HL-60 (cell line): ENCODE results near the gene PITPNM3.

Experiments
- DNase-seq, 2 experiments: peaks; one replicate each; pipeline ENCODE4 v3.0.0-alpha.2; 2010 to 2020; ENCODE audit warnings: low read depth in 1 of 2, low spot score in 1 of 2
- H3K27ac ChIP-seq: fragments of 250-450 bp; sonication (Bioruptor Pico); replicated peaks from 2 replicates; pipeline ENCODE4 v1.5.1; 2020; ENCODE audit warnings: mild to moderate bottlenecking, moderate library complexity
- H3K27me3 ChIP-seq: fragments of 250-450 bp; sonication (Bioruptor Pico); 2 replicates; pipeline ENCODE4 v1.5.1; 2021; ENCODE audit warnings: mild to moderate bottlenecking, moderate library complexity; ENCODE audit not compliant: insufficient read depth, poor library complexity, severe bottlenecking
- H3K4me3 ChIP-seq: replicated peaks from 2 replicates; pipeline ENCODE4 v1.5.1; 2011; ENCODE audit warnings: mild to moderate bottlenecking, control low read depth, low read length; ENCODE audit not compliant: insufficient read depth
- GABPA ChIP-seq: IDR thresholded peaks from 2 replicates; pipeline ENCODE4 v1.6.1; 2012; ENCODE audit warnings: low read depth
- POLR2AphosphoS5 ChIP-seq: IDR thresholded peaks from 2 replicates; pipeline ENCODE4 v1.6.1; 2012; ENCODE audit warnings: low read depth
- REST ChIP-seq: IDR thresholded peaks from 2 replicates; pipeline ENCODE4 v1.6.1; 2012; ENCODE audit warnings: low read depth; ENCODE audit not compliant: insufficient replicate concordance
- SPI1 ChIP-seq: IDR thresholded peaks from 2 replicates; pipeline ENCODE4 v1.6.1; 2012; ENCODE audit warnings: low read depth, mild to moderate bottlenecking, borderline replicate concordance
- TF ChIP-seq, protein P1 (sequence below): IDR thresholded peaks from one replicate; pipeline ENCODE4 v1.5.1; 2011; ENCODE audit warnings: low read length, control low read depth, inconsistent platforms; ENCODE audit not compliant: insufficient read depth

Gene PITPNM3

GRCh38 chr17:6477831-6478383 lies 78.4 kb downstream of the PITPNM3 start:
- no peak overlapping the region for H3K4me3 ChIP-seq
- no peak overlapping the region for H3K27ac ChIP-seq
- TF ChIP-seq REST (no peak), GABPA (no peak), SPI1 (no peak), POLR2AphosphoS5 (no peak)
- TF ChIP-seq, protein P1, sequence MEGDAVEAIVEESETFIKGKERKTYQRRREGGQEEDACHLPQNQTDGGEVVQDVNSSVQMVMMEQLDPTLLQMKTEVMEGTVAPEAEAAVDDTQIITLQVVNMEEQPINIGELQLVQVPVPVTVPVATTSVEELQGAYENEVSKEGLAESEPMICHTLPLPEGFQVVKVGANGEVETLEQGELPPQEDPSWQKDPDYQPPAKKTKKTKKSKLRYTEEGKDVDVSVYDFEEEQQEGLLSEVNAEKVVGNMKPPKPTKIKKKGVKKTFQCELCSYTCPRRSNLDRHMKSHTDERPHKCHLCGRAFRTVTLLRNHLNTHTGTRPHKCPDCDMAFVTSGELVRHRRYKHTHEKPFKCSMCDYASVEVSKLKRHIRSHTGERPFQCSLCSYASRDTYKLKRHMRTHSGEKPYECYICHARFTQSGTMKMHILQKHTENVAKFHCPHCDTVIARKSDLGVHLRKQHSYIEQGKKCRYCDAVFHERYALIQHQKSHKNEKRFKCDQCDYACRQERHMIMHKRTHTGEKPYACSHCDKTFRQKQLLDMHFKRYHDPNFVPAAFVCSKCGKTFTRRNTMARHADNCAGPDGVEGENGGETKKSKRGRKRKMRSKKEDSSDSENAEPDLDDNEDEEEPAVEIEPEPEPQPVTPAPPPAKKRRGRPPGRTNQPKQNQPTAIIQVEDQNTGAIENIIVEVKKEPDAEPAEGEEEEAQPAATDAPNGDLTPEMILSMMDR, result no peak
- no peak for DNase-seq
- no peaks in the 10 kb centered on the region for H3K27me3 ChIP-seq

DNA sequence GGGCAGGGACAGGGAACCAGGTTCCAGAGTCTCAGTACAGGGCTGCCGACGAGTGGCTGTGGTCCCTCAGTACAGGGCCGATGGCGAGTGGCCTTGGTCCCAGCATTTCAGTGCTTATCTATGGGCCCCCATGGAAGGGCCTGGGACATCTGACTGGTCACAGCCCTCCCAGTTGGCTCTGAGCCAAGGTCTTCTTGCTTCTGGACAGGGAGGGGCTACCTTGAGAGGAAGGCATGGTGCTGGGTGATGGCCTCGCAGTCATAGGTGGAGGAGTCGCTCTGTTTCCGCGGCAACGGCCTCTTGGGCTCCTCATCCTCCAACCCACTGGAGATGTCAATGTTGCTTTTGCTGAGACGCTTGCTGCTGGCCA lies 79.6 kb downstream of the PITPNM3 start:
- no peak for DNase-seq
- no peak for TF ChIP-seq POLR2AphosphoS5
- TF ChIP-seq GABPA, result no peak
- TF ChIP-seq SPI1, result no peak
- TF ChIP-seq, protein P1, result no peak
- no peak for TF ChIP-seq REST

GRCh38 chr17:6476076-6476809 lies 80.1 kb downstream of the PITPNM3 start:
- H3K27ac ChIP-seq, result no peak overlapping the region
- no peak overlapping the region for H3K4me3 ChIP-seq
- DNase-seq, result no peak
- no peak for TF ChIP-seq REST
- TF ChIP-seq, protein P1, result no peak
- H3K27me3 ChIP-seq, result no peaks in the 10 kb centered on the region

More for the DNA sequence above, 79.6 kb downstream of the PITPNM3 start:
- Histone ChIP-seq H3K27me3 (no peaks in the 10 kb centered on the region), H3K27ac (no peak overlapping the region), H3K4me3 (no peak overlapping the region)
